GM21576 (cell line): Measurements from ENCODE around the gene GRK5.
"Not testable (repeated sequence)": the region's sequence is repeated elsewhere in the genome, so short reads cannot be mapped to it uniquely, and the experiment has no call there.

ENCODE experiments used
- ATAC-seq: cut with Tn5 transposase; IDR thresholded peaks from one replicate; pipeline ENCODE4 v1.9.1; 2021; ENCODE audit warnings: mild to moderate bottlenecking, moderate library complexity; ENCODE audit not compliant: unreplicated experiment

GRK5 gene

GRCh38 chr10:119207366-119207666 is at the start of gene GRK5:
Gene GRK5 (plus strand): TSS chr10:119207571. CDS start chr10:119207918, 347 bp downstream.
- peak; percentile 69 for ATAC-seq

GRCh38 chr10:119159332-119159731 is 48.0 kb upstream of the GRK5 start:
- ATAC-seq, result no peak

- ATAC-seq, result no peak
Observed at GRCh38 chr10:119161680-119162451, 45.5 kb upstream of the GRK5 start.

GRCh38 chr10:119162452-119163092 is 44.8 kb upstream of the GRK5 start:
- ATAC-seq, result no peak

- peak; percentile 84 for ATAC-seq
Observed at GRCh38 chr10:119165171-119166117, 41.9 kb upstream of the GRK5 start, which contains the start of gene SFXN4. Gene SFXN4 (minus strand): TSS chr10:119165714. CDS start chr10:119165647, 67 bp downstream.

- no peak for ATAC-seq
Observed at GRCh38 chr10:119166118-119166500, 41.3 kb upstream of the GRK5 start.

GRCh38 chr10:119166564-119166963 is 40.8 kb upstream of the GRK5 start:
- ATAC-seq, result no peak

- ATAC-seq, result no peak
Observed at GRCh38 chr10:119167041-119167440, 40.3 kb upstream of the GRK5 start.

GRCh38 chr10:119174109-119174508 is 33.3 kb upstream of the GRK5 start:
- ATAC-seq, result no peak

- no peak for ATAC-seq
Observed at GRCh38 chr10:119176166-119176565, 31.2 kb upstream of the GRK5 start.

GRCh38 chr10:119177708-119178371 is 29.5 kb upstream of the GRK5 start:
- peak; percentile 14 for ATAC-seq

- peak; percentile 88 for ATAC-seq
Observed at GRCh38 chr10:119178372-119179119, 28.8 kb upstream of the GRK5 start, which contains the start of gene PRDX3. Gene PRDX3 (minus strand): TSS chr10:119178812. CDS start chr10:119178790, 22 bp downstream.

- ATAC-seq, result not testable (repeated sequence)
Observed at GRCh38 chr10:119180850-119181400, 26.4 kb upstream of the GRK5 start.

- no peak for ATAC-seq
Observed at GRCh38 chr10:119183664-119184412, 23.5 kb upstream of the GRK5 start.

GRCh38 chr10:119189811-119190282 is 17.5 kb upstream of the GRK5 start:
- ATAC-seq, result no peak

- no peak for ATAC-seq
Observed at GRCh38 chr10:119190353-119190752, 17.0 kb upstream of the GRK5 start.

- ATAC-seq, result no peak
Observed at GRCh38 chr10:119190954-119191785, 16.2 kb upstream of the GRK5 start.

GRCh38 chr10:119191881-119192280 is 15.5 kb upstream of the GRK5 start:
- ATAC-seq, result no peak
